WTC11 (cell line): Measurements from ENCODE around the gene PFKM. TPM values are rescaled to one million over a fixed set of nuclear protein-coding genes. Genes with fewer than 3 reads are reported as not detected.
A peak's percentile ranks its signal among the peaks of the same experiment; 100 is the strongest.

Source experiments
- ATAC-seq: fragments of 200-7000 bp; cut with Tn5 transposase; 2 replicates; pipeline ENCODE4 v1.10.0; 2021; ENCODE audit warnings: mild to moderate bottlenecking, moderate library complexity
- CTCF ChIA-PET: fragments of 300-600 bp; sonication (Branson Sonifier 250); formaldehyde crosslinking; loops from one replicate; lab custom pipeline; 2021; ENCODE audit warnings: antibody characterized with exemption; lab: Charles Lee
- POLR2A ChIA-PET: fragments of 350-600 bp; sonication (Branson Sonifier 250); formaldehyde crosslinking; loops from one replicate; lab custom pipeline; 2021; ENCODE audit warnings: antibody characterized with exemption; lab: Charles Lee
- DNase-seq: peaks from one replicate; pipeline ENCODE4 v3.0.0; 2021; ENCODE audit warnings: low spot score
- H3K27ac Mint-ChIP-seq: 2 replicates; pipeline ENCODE4 v1.8.0; 2021; ENCODE audit warnings: mixed read lengths
- H3K27me3 Mint-ChIP-seq: 2 replicates; pipeline ENCODE4 v1.8.0; 2021; ENCODE audit warnings: low read depth, mild to moderate bottlenecking, moderate library complexity, mixed read lengths
- H3K36me3 Mint-ChIP-seq: 2 replicates; pipeline ENCODE4 v1.8.0; 2021; ENCODE audit warnings: mixed read lengths
- H3K4me1 Mint-ChIP-seq: 2 replicates; pipeline ENCODE4 v1.8.0; 2022; ENCODE audit warnings: mixed read lengths
- H3K4me3 Mint-ChIP-seq: 2 replicates; pipeline ENCODE4 v1.8.0; 2021; ENCODE audit warnings: mild to moderate bottlenecking, moderate library complexity, mixed read lengths
- H3K9me3 Mint-ChIP-seq: 2 replicates; pipeline ENCODE4 v1.8.0; 2021; ENCODE audit warnings: mixed read lengths
- ATF1 ChIP-seq: sonication (generic); formaldehyde crosslinking; IDR thresholded peaks from 2 replicates; pipeline ENCODE4 v1.8.1; 2023; ENCODE audit warnings: mild to moderate bottlenecking, moderate library complexity, missing genetic modification reagents
- ATF3 ChIP-seq: sonication (generic); formaldehyde crosslinking; conservative IDR thresholded peaks from 2 replicates; pipeline ENCODE4 v1.8.1; 2022; ENCODE audit warnings: mild to moderate bottlenecking, missing genetic modification reagents
- CREB1 ChIP-seq: sonication (generic); formaldehyde crosslinking; IDR thresholded peaks from 2 replicates; pipeline ENCODE4 v1.8.0; 2023; ENCODE audit warnings: mild to moderate bottlenecking, missing genetic modification reagents
- CREM ChIP-seq: sonication (generic); formaldehyde crosslinking; IDR thresholded peaks from 2 replicates; pipeline ENCODE4 v1.8.1; 2022; ENCODE audit warnings: mild to moderate bottlenecking, missing genetic modification reagents, moderate library complexity
- GRHL2 ChIP-seq: fragments of 250-450 bp; sonication (Bioruptor Pico); IDR thresholded peaks from 2 replicates; pipeline ENCODE4 v1.8.0; 2022; ENCODE audit warnings: mild to moderate bottlenecking, moderate library complexity; ENCODE audit not compliant: insufficient replicate concordance, severe bottlenecking
- HMGA2 ChIP-seq: fragments of 250-450 bp; sonication (Bioruptor Pico); IDR thresholded peaks from 2 replicates; pipeline ENCODE4 v1.4.0; 2021; ENCODE audit warnings: mild to moderate bottlenecking, moderate library complexity
- IRF1 ChIP-seq: sonication (generic); formaldehyde crosslinking; IDR thresholded peaks from 2 replicates; pipeline ENCODE4 v1.8.0; 2023; ENCODE audit warnings: missing genetic modification reagents
- NFE2L1 ChIP-seq: sonication (generic); formaldehyde crosslinking; IDR thresholded peaks from 2 replicates; pipeline ENCODE4 v1.8.1; 2023; ENCODE audit warnings: missing genetic modification reagents
- NR2C2 ChIP-seq: sonication (generic); formaldehyde crosslinking; IDR thresholded peaks from 2 replicates; pipeline ENCODE4 v1.8.0; 2022; ENCODE audit warnings: mild to moderate bottlenecking, missing genetic modification reagents
- RORB ChIP-seq: fragments of 250-450 bp; sonication (Bioruptor Pico); IDR thresholded peaks from 2 replicates; pipeline ENCODE4 v1.9.0; 2021; ENCODE audit warnings: mild to moderate bottlenecking
- SMAD3 ChIP-seq: sonication (generic); formaldehyde crosslinking; IDR thresholded peaks from 2 replicates; pipeline ENCODE4 v1.8.0; 2022; ENCODE audit warnings: missing genetic modification reagents, mild to moderate bottlenecking, borderline replicate concordance
- SOX15 ChIP-seq: fragments of 250-450 bp; sonication (Bioruptor Pico); IDR thresholded peaks from 2 replicates; pipeline ENCODE4 v1.9.0; 2021; ENCODE audit warnings: mild to moderate bottlenecking
- ZNF317 ChIP-seq: sonication (generic); formaldehyde crosslinking; IDR thresholded peaks from 2 replicates; pipeline ENCODE4 v1.8.1; 2023; ENCODE audit warnings: low read depth, mild to moderate bottlenecking, moderate library complexity, missing genetic modification reagents, borderline replicate concordance
- ZNF512 ChIP-seq: sonication (generic); formaldehyde crosslinking; IDR thresholded peaks from 2 replicates; pipeline ENCODE4 v1.8.1; 2022; ENCODE audit warnings: missing genetic modification reagents, borderline replicate concordance
- total RNA-seq: library from RNA; stranded (reverse); gene quantifications from 3 replicates; pipeline ENCODE4 v1.2.3, GENCODE V29; 2021
- TF ChIP-seq, protein P1 (sequence below): sonication (generic); formaldehyde crosslinking; IDR thresholded peaks from 2 replicates; pipeline ENCODE4 v1.8.1; 2023; ENCODE audit warnings: mild to moderate bottlenecking, missing genetic modification reagents, moderate library complexity
- TF ChIP-seq, protein P2 (sequence below): fragments of 250-450 bp; sonication (Bioruptor Pico); IDR thresholded peaks from 2 replicates; pipeline ENCODE4 v1.9.0; 2021; ENCODE audit warnings: mild to moderate bottlenecking
- TF ChIP-seq, protein P3 (sequence below): sonication (generic); formaldehyde crosslinking; IDR thresholded peaks from 2 replicates; pipeline ENCODE4 v1.8.1; 2023; ENCODE audit warnings: mild to moderate bottlenecking, missing genetic modification reagents, borderline replicate concordance

PFKM gene
- total RNA-seq, 1 experiment from 2014 or later, result 99.3 TPM

- TF ChIP-seq, protein P1, sequence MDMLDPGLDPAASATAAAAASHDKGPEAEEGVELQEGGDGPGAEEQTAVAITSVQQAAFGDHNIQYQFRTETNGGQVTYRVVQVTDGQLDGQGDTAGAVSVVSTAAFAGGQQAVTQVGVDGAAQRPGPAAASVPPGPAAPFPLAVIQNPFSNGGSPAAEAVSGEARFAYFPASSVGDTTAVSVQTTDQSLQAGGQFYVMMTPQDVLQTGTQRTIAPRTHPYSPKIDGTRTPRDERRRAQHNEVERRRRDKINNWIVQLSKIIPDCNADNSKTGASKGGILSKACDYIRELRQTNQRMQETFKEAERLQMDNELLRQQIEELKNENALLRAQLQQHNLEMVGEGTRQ, result no peak
These were observed 60.3 kb downstream of the PFKM start (continued) for GRCh38 chr12:48179466-48179865.

GRCh38 chr12:48180424-48180823, 61.3 kb downstream of the PFKM start:
- Mint-ChIP-seq H3K4me1 (peaks cover 43% of the 10 kb centered on the region), H3K36me3 (no peaks in the 10 kb centered on the region), H3K27ac (no peak overlapping the region), H3K9me3 (no peaks in the 10 kb centered on the region), H3K27me3 (peaks cover 73% of the 10 kb centered on the region), H3K4me3 (no peak overlapping the region)
- ATAC-seq (no peak), DNase-seq (no peak)
- ChIA-PET CTCF (interaction anchor here (1.2 to 1.8 kb wide), 2 partner anchors 9 to 231 kb away, joined by 3 to 4 read pairs; no protein-coding TSS in a partner anchor), POLR2A (no interaction called here)
- TF ChIP-seq ZNF512 (0 out of 2 replicates have a peak, but pooled peaks have one; percentile 68), IRF1 (CRISPR knock-in tag) (no peak)

- H3K36me3 Mint-ChIP-seq, result no peaks in the 10 kb centered on the region
- peaks cover 43% of the 10 kb centered on the region for H3K4me1 Mint-ChIP-seq
- ChIA-PET POLR2A (no interaction called here), CTCF (interaction anchor here (1.2 kb wide), 2 partner anchors 17 to 276 kb away, joined by 3 to 6 read pairs; partner anchors contain the start of gene VDR)
- no peak overlapping the region for H3K4me3 Mint-ChIP-seq
- peaks cover 79% of the 10 kb centered on the region for H3K27me3 Mint-ChIP-seq
- DNase-seq, result no peak
- TF ChIP-seq ATF1 (CRISPR knock-in tag) (no peak), HMGA2 (CRISPR knock-in tag) (no peak), ZNF512 (no peak), CREB1 (CRISPR knock-in tag) (no peak), GRHL2 (CRISPR knock-in tag) (no peak), IRF1 (CRISPR knock-in tag) (no peak), ZNF317 (CRISPR knock-in tag) (no peak), RORB (CRISPR knock-in tag) (no peak), SOX15 (CRISPR knock-in tag) (no peak), SMAD3 (CRISPR knock-in tag) (no peak), NR2C2 (CRISPR knock-in tag) (no peak), ATF3 (CRISPR knock-in tag) (no peak), CREM (no peak), NFE2L1 (CRISPR knock-in tag) (no peak)
- TF ChIP-seq, protein P2, sequence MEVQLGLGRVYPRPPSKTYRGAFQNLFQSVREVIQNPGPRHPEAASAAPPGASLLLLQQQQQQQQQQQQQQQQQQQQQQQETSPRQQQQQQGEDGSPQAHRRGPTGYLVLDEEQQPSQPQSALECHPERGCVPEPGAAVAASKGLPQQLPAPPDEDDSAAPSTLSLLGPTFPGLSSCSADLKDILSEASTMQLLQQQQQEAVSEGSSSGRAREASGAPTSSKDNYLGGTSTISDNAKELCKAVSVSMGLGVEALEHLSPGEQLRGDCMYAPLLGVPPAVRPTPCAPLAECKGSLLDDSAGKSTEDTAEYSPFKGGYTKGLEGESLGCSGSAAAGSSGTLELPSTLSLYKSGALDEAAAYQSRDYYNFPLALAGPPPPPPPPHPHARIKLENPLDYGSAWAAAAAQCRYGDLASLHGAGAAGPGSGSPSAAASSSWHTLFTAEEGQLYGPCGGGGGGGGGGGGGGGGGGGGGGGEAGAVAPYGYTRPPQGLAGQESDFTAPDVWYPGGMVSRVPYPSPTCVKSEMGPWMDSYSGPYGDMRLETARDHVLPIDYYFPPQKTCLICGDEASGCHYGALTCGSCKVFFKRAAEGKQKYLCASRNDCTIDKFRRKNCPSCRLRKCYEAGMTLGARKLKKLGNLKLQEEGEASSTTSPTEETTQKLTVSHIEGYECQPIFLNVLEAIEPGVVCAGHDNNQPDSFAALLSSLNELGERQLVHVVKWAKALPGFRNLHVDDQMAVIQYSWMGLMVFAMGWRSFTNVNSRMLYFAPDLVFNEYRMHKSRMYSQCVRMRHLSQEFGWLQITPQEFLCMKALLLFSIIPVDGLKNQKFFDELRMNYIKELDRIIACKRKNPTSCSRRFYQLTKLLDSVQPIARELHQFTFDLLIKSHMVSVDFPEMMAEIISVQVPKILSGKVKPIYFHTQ (CRISPR knock-in tag), result no peak
- TF ChIP-seq, protein P3, sequence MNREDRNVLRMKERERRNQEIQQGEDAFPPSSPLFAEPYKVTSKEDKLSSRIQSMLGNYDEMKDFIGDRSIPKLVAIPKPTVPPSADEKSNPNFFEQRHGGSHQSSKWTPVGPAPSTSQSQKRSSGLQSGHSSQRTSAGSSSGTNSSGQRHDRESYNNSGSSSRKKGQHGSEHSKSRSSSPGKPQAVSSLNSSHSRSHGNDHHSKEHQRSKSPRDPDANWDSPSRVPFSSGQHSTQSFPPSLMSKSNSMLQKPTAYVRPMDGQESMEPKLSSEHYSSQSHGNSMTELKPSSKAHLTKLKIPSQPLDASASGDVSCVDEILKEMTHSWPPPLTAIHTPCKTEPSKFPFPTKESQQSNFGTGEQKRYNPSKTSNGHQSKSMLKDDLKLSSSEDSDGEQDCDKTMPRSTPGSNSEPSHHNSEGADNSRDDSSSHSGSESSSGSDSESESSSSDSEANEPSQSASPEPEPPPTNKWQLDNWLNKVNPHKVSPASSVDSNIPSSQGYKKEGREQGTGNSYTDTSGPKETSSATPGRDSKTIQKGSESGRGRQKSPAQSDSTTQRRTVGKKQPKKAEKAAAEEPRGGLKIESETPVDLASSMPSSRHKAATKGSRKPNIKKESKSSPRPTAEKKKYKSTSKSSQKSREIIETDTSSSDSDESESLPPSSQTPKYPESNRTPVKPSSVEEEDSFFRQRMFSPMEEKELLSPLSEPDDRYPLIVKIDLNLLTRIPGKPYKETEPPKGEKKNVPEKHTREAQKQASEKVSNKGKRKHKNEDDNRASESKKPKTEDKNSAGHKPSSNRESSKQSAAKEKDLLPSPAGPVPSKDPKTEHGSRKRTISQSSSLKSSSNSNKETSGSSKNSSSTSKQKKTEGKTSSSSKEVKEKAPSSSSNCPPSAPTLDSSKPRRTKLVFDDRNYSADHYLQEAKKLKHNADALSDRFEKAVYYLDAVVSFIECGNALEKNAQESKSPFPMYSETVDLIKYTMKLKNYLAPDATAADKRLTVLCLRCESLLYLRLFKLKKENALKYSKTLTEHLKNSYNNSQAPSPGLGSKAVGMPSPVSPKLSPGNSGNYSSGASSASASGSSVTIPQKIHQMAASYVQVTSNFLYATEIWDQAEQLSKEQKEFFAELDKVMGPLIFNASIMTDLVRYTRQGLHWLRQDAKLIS, result no peak
- no peak overlapping the region for H3K27ac Mint-ChIP-seq
- no peaks in the 10 kb centered on the region for H3K9me3 Mint-ChIP-seq
- no peak for ATAC-seq
These were observed 61.8 kb downstream of the PFKM start for GRCh38 chr12:48180857-48181495.
